ENCODE data around the gene TAF10.

Gene TAF10

GRCh38 chr11:6576471-6577373 lies 35.3 kb downstream of the TAF10 start:
- no peak for DNase-seq (ENCODE audit: low read depth)

GRCh38 chr11:6574816-6575715 lies 37.0 kb downstream of the TAF10 start:
- DNase-seq (ENCODE audit: low read depth) = no peak

- DNase-seq (ENCODE audit: low read depth) = no peak
Observed at GRCh38 chr11:6572215-6572614, 39.8 kb downstream of the TAF10 start.

GRCh38 chr11:6571434-6572008 lies 40.5 kb downstream of the TAF10 start:
- DNase-seq (ENCODE audit: low read depth) = no peak

GRCh38 chr11:6570691-6571427 lies 41.2 kb downstream of the TAF10 start:
- DNase-seq (ENCODE audit: low read depth) = no peak

GRCh38 chr11:6569706-6570105 lies 42.3 kb downstream of the TAF10 start:
- DNase-seq (ENCODE audit: low read depth) = no peak

GRCh38 chr11:6568191-6568918 lies 43.7 kb downstream of the TAF10 start:
- no peak for DNase-seq (ENCODE audit: low read depth)

- no peak for DNase-seq (ENCODE audit: low read depth)
Observed at GRCh38 chr11:6567371-6567745, 44.7 kb downstream of the TAF10 start.

GRCh38 chr11:6566704-6567370 lies 45.2 kb downstream of the TAF10 start:
- no peak for DNase-seq (ENCODE audit: low read depth)

- DNase-seq (ENCODE audit: low read depth) = no peak
Observed at GRCh38 chr11:6565988-6566703, 45.9 kb downstream of the TAF10 start.

GRCh38 chr11:6565325-6565724 lies 46.7 kb downstream of the TAF10 start:
- DNase-seq (ENCODE audit: low read depth) = no peak

GRCh38 chr11:6563667-6564066 lies 48.3 kb downstream of the TAF10 start:
- no peak for DNase-seq (ENCODE audit: low read depth)

GRCh38 chr11:6563121-6563619 lies 48.8 kb downstream of the TAF10 start:
- no peak for DNase-seq (ENCODE audit: low read depth)

- DNase-seq (ENCODE audit: low read depth) = no peak
Observed at GRCh38 chr11:6561288-6561687, 50.7 kb downstream of the TAF10 start.

Measured in HS-27A (cell line).